MM.1S (cell line): Measurements from ENCODE around the gene CHCHD6.

Source experiments
- CTCF ChIP-seq: fragments of 300-600 bp; sonication (generic); IDR thresholded peaks from 2 replicates; pipeline ENCODE4 v1.5.1; 2016; ENCODE audit warnings: antibody characterized with exemption, low read length, mixed read lengths
- EZH2 ChIP-seq: fragments of 300-600 bp; sonication (generic); optimal IDR thresholded peaks from 2 replicates; pipeline ENCODE3; 2017; ENCODE audit warnings: low read depth, mild to moderate bottlenecking, antibody characterized with exemption, low read length, mixed read lengths
- EZH2phosphoT487 ChIP-seq: fragments of 300-600 bp; sonication (generic); IDR thresholded peaks from 2 replicates; pipeline ENCODE4 v1.6.1; 2018; ENCODE audit warnings: antibody characterized with exemption, low read length

DNA sequence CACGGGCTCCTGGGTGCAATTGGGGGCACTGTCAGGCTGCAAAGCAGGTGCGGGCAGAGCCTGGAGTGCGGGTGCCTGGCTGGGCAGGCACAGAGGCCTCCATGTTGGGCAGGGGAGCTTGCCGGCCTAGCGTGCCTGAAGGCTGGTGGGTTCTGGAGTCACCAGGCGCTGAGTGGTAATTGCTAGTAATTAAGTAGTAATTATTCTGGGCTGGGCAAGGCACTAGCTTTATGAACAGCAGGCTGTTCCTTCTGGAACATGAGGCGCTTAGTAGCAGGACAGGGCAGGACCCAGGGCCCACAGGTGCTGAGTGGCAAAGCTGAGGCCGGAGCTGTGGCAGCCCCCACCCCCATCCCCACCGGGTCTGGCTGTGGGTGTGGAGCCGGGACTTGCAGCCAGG is 304.2 kb downstream of the CHCHD6 start:
- TF ChIP-seq EZH2 (no peak), CTCF (no peak), EZH2phosphoT487 (no peak)
